KBM-7 (cell line): ENCODE results near the gene KLF18.
"Not testable (repeated sequence)": the region's sequence is repeated elsewhere in the genome, so short reads cannot be mapped to it uniquely, and the experiment has no call there.

Experiments
- DNase-seq: peaks from one replicate; pipeline ENCODE4 v3.0.0-alpha.2; 2015
- in situ Hi-C: fragments of 300-500 bp; cut with MboI; formaldehyde crosslinking; loops from 2 replicates; pipeline ENCODE4 v1.14.3; 2020; ENCODE audit warnings: low sequenced_read_pairs, low pct_unique_long_range_greater_than_20kb, mixed read lengths

The KLF18 gene

DNA sequence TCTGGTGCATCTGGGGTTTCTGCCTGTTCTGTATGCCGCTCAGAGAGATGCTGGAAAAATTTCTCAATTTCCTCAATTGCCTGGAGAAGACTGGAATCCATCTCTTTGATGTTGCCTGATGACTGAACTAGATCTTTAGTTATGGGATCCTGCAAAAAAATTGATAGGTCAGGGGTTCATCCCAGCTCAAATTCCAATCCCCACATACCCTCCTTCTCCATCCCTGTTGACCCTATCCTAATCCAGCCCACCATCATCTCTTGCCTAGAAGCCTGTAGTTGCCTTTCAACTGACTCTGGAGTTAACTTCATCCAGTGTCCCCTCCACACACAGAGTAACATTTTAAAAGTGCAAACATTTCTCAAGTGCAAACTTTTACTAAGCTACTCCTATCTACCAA is at the start of gene KLF18:
TSS of gene KLF18 (minus strand) at position 101 of the 400 bp plus-strand sequence. CDS start at position 101, 0 bp downstream.
- in situ Hi-C loops, result no loop called here

DNA sequence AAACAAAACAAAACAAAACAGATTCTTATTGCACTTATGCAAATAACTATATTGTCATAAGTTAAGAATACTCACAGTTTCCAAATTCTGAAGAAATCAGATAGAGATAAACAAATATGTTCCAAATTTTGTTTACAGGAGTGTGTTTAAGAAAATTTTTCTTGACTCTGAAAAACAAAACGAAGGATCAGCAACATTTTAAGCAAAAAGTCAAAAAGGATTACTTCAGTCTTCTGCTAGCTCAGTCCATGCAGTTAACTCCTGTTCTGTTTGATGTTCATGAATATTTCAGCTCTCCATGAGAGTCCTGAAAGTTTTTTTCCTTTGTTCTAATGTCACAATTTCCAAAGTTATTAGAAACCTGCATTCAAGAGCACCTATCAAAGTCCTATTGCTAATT is 33.2 kb upstream of the KLF18 start:
- in situ Hi-C loops, result no loop called here
- no peak for DNase-seq

More for the DNA sequence above, at the start of gene KLF18:
- DNase-seq, result no peak

DNA sequence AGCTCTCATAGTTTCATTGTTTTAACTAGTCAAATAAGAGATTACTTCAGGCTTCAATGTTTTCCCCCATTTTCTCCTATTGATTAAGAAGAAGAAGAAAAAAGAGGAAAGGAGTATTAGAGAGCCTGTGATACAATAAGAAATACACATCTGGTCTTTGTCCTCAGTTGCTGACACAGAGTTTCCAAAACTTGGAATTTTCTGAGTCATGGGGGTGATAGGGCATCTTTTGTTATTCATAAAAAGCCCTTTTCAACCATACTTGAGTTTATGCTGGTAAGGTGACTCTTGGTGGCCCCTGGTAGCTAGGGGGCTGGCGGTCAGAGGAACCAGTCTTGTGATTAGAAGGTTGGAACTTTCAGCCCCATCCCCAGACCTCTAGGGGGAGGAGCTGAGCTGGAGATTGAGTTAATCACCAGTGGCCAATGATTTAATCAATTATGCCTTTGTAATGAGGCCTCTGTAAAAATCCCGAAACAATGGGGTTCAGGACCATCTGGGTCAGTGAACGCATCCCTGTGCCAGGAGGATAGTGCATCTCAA is 28.9 kb upstream of the KLF18 start:
- in situ Hi-C loops, result no loop called here
- DNase-seq, result no peak

DNA sequence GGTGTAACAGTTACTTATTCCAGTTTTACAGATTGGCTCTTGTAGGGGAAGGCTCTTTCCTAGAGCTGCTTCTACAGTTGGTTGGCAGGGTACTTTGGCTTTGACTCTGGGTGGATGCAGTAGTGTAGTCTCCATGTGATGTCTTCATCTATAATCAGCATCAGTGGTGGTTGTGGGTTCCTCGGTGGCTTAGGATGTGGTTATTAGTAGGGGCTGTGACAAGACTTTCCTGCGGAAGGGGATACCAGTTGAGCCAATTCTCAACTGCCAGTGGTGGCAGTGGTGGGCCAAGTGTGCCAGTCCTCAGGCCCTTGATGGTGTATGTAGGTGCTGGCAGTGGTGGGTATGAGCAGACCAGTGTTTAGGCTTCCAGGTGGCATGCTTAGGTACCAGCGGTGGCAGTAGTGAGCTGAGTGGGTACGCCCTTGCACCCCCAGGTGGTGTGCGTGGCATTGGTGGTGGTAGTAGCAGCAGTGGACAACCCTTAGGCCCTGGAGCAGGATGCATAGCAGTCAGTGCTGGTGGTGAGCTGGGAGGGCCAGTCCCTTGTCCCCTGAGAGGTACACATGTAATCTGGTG is 27.2 kb upstream of the KLF18 start:
- in situ Hi-C loops, result no loop called here
- no peak for DNase-seq

DNA sequence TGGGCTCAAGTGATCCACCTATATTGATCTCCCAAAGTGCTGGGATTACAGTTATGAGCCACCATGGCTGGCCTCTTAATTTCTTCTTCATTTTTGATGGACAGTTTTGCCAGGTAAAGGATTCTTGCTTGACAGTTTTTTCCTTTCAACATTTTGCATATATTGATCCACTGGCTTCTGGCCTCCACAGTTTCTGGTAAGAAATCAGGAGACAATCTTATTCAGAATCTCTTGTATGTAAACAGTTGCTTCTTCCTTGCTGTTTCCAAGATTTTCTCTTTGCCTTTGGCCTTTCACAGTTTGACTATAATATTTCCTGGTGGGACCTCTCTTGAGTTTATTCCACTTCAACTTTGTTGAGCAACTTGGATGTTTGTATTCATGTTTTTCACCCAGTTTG is 20.1 kb upstream of the KLF18 start:
- DNase-seq, result no peak
- in situ Hi-C loops, result no loop called here

DNA sequence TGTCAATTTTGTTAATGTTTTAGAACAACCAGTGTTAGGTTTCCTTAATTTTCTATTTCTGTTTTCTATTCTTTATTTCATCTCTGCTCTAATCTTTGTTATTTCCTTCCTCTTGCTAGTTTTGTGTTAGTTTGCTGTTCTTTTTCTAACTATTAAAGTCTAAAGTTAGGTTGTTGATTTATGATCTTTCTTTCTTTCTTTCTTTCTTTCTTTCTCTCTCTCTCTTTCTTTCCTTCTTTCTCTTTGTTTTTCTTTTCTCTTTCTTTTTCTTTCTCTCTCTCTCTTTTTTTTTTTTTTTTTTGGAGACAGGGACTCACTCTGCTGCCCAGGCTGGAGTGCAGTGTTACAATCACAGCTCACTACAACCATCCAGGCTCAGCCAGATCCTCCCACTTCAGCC is 17.4 kb upstream of the KLF18 start:
- DNase-seq, result no peak
- in situ Hi-C loops, result no loop called here

DNA sequence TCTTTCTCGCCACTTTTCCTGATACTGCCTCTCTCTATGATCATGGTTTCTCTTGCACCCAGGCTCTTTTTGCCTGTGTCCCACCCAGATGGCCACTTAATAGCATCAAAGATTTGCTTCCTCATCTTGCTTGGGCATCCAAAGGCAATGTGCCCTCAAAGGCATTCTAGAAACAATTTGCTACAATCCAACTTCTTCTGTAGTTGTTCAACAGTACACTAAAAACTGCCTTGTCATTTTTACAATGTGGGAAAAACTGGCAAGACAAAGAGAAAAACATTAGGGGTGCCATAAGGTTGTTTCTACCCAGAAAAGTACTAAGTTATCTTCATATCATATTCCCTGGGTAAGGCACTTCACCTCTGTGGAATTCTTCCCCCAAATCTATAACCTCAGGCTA is 16.5 kb upstream of the KLF18 start:
- no peak for DNase-seq
- in situ Hi-C loops, result no loop called here

DNA sequence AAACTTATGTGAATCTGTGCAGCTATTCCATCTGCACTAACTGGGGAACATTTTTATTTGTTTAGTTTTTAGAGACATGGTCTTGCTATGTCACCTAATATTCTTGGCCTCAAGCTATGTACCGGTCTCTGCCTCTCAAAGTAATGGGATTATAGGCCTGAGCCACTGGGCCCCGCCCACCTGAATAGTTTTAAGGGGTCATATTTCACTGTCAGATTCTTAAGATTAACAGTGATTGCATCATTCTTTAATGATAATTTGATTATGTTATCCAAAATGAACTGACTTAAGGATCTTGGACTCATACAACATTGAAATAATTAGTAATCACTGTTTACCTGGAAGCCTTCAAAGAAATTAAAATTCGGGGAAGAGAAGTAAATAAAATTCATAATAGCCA is 12.6 kb upstream of the KLF18 start:
- no peak for DNase-seq
- in situ Hi-C loops, result no loop called here

DNA sequence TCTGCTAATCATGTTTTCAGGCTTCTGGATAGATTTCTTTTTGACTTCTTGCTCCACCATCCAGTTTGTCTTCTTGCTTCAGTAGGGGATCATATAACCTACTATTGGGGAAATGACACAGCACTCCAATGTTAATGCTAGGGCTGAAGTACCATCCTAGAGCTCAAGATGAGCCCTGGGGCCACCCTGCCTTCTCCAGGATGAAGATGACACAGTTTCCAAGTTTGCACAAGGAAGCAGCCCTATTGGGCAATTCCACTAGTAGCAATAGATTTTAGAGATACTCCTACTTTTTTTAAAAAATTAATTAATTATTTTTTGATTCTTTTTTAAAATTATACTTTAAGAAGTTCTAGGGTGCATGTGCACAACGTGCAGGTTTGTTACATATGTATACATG is 11.3 kb upstream of the KLF18 start:
- no peak for DNase-seq
- in situ Hi-C loops, result no loop called here

DNA sequence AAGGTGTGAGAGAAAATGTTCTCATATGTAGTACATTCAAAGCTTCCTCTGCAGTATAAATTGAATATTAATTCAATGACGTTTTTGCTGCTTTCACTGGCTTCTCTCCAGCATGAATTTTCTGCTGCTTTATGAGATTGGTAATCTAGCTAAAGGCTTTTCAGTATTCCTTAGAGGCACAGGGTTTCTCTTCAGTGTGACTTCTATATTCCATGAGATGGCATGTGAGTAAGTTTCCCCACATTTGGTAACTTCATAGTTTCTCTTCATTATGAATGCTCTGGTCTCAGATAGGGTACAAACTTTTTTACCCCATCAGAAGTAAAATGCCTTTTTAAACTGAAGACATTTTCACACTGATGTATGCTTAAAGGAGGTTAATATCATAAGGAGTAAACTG is 10.4 kb upstream of the KLF18 start:
- DNase-seq, result no peak
- in situ Hi-C loops, result no loop called here

DNA sequence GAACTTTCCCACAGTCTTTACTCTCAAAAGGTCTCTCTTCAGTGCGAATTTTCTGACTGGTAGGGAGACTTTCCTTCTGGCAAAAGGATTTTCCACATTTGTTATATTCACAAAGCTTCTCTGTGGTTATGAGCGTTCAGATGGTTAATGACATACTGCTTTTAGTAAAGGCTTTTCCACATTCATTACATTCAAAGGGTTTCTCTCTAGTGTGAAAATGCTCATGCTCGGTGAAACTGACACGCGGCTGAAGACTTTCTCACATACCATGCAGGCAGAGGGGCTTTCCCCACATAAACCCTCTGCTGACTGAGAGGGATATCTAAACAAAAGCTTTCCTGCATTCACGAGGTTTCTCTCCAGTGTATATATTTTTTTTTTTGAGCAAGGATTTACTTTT is 9.9 kb upstream of the KLF18 start:
- no peak for DNase-seq
- in situ Hi-C loops, result no loop called here

DNA sequence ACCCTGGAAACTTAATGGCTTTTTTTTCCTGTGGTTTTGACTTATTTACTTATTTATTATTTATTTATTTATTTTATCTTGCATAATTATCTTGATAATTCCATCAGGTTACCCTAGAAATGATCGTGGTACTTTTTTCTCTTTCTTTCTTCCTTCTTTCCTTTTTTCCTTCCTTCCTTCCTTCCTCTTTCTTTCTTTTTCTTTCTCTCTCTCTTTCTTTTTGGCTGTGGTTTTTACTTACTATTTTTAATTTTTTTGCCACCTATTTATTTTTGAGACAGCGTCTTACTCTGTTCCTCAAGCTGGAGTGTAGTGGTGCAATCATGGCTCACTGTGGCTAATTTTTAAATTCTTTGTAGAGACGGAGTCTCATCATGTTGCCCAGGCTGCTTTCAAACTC is 6.2 kb upstream of the KLF18 start:
- in situ Hi-C loops, result no loop called here
- no peak for DNase-seq

DNA sequence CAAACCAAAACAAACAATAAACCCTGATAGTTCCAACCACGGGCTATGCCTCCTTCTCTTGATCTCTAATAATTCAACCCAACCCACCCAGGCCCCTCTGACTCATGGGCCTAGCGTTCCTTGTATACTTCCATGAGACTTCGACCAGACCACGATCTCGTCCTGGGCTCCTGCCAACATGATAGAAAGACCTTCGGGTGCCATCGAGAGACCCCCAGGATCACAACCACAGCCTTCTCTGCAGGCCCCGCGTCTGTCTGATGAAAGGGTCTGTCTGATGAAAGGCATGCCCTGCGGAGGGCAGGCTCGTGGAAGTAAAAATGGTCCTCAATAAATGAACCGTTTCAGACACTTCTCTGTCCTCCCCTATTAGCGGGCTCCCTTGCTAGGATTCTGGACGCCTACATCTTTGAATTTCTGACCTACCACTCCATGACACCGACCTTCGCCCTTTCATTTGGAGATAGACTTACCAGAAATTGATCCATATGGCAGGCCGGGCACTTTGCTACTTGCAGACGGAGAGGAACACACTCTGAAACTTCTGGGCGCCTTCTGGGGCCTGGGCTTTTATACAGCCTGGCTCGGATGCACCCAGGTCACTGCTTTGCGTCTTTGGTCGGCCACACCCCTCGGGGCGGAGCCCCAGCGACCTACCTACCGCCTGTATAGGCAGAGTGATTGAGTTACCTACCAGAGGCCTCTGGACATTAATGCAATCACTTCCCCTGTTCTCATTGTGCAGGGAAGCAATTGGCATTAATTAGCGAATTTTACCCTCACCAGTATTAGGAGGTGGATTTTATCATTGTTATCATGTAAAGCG is 5.3 kb upstream of the KLF18 start:
- in situ Hi-C loops, result no loop called here
- DNase-seq, result no peak

DNA sequence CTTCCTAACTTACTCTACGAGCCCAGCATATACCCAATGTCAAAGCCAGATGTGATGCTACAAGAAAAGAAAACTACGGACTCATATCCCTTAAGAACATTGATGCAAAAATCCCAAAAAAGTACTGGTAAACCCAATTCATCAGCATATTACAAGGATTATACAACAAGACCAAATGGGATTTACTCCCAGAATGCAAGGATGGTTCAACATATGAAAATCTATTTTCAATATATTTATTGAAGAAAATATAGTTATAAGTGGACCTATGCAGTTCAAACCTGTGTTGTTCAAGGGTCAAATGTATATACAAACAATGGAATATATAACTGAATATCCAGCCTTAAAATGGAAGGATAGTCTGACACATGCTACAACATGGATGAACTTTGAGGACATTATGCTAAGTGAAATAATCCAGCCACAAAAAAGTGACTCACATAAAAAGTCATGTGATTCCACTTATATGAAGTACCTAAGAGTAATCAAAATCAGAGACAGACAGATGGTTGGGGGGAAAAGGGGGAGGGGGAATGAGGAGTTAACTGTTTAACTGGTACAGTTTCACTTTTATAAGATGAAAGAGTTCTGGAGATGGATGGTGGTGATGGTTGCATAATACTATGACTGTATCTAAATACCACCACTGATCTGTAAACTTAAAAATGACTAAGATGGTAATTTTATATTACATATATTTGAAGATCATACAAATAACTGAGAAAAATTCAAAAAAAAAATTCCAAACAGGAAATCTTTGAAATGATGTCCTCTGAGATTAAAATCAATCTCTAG is 3.7 kb upstream of the KLF18 start:
- no peak for DNase-seq
- in situ Hi-C loops, result no loop called here

DNA sequence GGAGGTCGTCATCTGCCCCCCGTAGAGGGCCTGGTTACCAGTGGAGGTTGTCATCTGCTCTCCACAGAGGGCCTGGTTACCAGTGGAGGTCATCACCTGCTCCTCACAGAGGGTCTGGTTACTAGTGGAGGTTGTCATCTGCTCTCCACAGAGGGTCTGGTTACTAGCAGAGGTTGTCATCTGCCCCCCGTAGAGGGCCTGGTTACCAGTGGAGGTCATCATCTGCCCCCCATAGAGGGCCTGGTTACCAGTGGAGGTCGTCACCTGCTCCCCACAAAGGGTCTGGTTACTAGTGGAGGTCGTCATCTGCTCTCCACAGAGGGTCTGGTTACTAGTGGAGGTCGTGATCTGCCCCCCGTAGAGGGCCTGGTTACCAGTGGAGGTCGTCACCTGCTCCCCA is 1.9 kb downstream of the KLF18 start:
- in situ Hi-C loops, DNase-seq: not testable (repeated sequence)

DNA sequence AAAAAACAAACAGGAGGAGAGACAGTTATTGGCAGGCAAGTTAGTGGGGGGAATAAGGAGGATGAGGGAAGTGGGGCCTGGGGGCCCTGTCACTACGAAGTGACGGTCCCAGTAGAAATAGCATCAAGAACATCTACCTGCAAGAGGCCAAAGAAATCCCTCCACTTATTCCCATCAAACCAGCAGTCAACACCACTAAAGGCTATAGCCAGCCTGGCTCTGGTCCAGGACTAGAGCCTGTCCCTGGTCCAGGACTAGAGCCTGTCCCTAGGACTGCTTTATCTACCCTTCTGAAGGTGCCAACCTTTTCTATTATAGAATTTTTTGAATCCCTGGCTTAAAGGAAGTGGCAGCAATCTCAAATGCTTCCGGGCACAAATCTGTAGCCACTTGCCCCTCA is 3.2 kb downstream of the KLF18 start:
- in situ Hi-C loops, result no loop called here
- no peak for DNase-seq

DNA sequence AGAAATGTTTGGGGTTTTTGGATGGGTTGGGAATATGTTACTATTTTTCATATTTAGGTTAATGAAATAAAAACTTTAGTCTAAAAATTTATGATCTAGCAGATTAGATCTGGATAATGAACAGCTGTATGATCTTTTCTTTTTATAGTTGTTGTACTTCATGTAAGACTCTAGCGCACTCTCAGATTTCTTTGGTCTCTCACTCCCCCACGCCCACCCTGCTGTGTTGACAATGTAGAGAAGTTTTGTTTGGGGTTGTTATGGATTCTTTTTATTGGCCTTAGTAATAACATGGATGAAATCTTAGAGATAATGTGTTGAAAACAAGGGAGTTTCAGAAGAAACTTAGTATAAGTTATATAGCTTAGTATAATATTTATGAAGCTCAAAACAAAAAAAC is 5.5 kb downstream of the KLF18 start:
- in situ Hi-C loops, result no loop called here
- DNase-seq, result no peak

DNA sequence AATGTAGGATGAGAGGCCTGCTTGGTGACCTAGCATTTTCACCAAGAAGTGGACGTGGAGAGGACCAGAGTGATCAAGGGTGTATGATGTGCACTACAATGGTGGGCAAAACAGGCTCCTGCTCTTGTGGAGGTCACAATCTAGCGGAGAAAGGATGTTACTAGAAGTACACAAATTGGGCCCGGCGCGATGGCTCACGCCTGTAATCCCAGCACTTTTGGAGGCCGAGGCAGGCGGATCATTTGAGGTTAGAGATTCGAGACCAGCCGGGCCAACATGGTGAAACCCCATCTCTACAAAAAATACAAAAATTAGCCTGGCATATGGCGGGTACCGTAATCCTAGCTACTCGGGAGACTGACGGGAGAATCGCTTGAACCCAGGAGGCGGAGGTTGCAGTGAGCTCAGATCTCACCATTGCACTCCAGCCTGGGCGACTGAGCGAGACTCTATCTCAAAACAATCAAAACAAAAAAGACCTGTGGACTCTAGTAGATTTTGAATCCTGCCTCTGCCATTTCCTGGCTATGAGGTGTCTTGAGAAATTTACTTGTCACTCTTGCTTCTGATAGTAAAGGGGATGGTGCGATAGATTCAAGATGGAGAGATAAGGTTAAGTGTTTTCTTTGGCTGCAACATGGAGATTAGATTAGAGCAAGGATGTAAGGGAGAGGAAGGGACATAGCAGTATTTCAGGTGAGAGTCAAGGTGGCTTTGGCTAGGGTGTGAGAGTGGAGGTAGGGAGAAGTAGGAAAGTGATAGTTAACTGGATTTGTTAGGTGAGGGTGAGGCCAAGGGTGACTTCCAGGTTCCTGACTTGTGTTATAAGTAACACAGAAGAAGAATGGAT is 7.1 kb downstream of the KLF18 start:
- in situ Hi-C loops, result no loop called here
- no peak for DNase-seq

DNA sequence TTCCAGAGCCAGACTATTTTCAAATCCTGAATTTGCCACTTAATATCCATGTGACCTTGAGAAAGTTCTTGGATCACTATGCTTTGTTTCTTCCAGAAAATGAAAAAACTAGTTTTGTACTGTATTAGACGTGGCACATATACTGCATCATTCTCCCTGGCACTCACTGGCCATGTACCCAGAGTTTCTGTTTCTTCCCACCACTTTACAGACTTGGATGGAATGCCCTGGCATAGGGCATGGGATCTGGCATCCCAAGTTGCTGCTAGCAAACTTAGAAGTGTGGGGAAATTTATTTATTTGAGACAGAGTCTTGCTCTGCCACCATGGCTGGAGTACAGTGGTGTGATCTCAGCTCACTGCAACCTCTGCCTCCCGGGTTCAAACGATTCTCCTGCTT is 10.0 kb downstream of the KLF18 start:
- no peak for DNase-seq
- in situ Hi-C loops, result no loop called here
